Measurements from ENCODE around the gene HSPA1B.

DNA sequence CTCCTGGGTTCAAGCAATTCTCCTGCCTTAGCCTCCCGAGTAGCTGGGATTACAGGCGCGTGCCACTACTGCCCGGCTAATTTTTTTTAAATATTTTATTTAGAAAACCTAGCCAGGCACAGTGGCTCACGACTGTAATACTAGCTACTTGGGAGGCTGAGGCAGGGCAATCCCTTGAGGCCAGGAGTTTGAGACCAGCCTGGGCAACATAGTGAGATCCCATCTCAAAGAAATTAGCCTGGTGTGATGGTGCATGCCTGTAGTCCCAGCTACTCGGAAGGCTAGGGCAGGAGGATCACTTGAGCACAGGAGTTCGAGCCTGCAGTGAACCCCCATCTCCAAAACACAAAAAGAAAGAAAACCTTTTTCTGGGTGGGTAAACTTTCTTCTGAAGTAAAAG lies 48.8 kb downstream of the HSPA1B start:
- TF ChIP-seq, protein P1, sequence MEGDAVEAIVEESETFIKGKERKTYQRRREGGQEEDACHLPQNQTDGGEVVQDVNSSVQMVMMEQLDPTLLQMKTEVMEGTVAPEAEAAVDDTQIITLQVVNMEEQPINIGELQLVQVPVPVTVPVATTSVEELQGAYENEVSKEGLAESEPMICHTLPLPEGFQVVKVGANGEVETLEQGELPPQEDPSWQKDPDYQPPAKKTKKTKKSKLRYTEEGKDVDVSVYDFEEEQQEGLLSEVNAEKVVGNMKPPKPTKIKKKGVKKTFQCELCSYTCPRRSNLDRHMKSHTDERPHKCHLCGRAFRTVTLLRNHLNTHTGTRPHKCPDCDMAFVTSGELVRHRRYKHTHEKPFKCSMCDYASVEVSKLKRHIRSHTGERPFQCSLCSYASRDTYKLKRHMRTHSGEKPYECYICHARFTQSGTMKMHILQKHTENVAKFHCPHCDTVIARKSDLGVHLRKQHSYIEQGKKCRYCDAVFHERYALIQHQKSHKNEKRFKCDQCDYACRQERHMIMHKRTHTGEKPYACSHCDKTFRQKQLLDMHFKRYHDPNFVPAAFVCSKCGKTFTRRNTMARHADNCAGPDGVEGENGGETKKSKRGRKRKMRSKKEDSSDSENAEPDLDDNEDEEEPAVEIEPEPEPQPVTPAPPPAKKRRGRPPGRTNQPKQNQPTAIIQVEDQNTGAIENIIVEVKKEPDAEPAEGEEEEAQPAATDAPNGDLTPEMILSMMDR (IDR thresholded peaks at IDR 0.05) = no peak
- TF ChIP-seq POLR2AphosphoS5 (IDR thresholded peaks at IDR 0.05) = no peak
- TF ChIP-seq EP300 (IDR thresholded peaks at IDR 0.05) = no peak
